NCI-H2227 (cell line): ENCODE results near the gene METTL24.

Experiments
- DNase-seq: peaks from one replicate; lab custom pipeline; 2025; ENCODE audit not compliant: unreplicated experiment; lab: John Stamatoyannopoulos, UW

METTL24 gene

GRCh38 chr6:110338820-110339470 lies 19.2 kb downstream of the METTL24 start:
- DNase-seq, result no peak

- DNase-seq, result no peak
These were observed 20.7 kb downstream of the METTL24 start for GRCh38 chr6:110337486-110337885.

- no peak for DNase-seq
These were observed 23.5 kb downstream of the METTL24 start for GRCh38 chr6:110334423-110335180.

GRCh38 chr6:110332281-110332680 lies 25.9 kb downstream of the METTL24 start:
- DNase-seq, result no peak

- no peak for DNase-seq
These were observed 26.3 kb downstream of the METTL24 start for GRCh38 chr6:110331816-110332215.

GRCh38 chr6:110331390-110331789 lies 26.8 kb downstream of the METTL24 start:
- no peak for DNase-seq

- DNase-seq, result no peak
These were observed 28.3 kb downstream of the METTL24 start for GRCh38 chr6:110329714-110330436.

- DNase-seq, result peak; percentile 20
These were observed 28.8 kb downstream of the METTL24 start for GRCh38 chr6:110329348-110329713.

GRCh38 chr6:110328259-110328658 lies 29.9 kb downstream of the METTL24 start:
- no peak for DNase-seq

- no peak for DNase-seq
These were observed 30.8 kb downstream of the METTL24 start for GRCh38 chr6:110327391-110327790.

GRCh38 chr6:110326609-110327008 lies 31.5 kb downstream of the METTL24 start:
- DNase-seq, result no peak

GRCh38 chr6:110326057-110326456 lies 32.1 kb downstream of the METTL24 start:
- DNase-seq, result no peak

GRCh38 chr6:110325197-110325596 lies 33.0 kb downstream of the METTL24 start:
- DNase-seq, result no peak

GRCh38 chr6:110324548-110324947 lies 33.6 kb downstream of the METTL24 start:
- DNase-seq, result no peak

GRCh38 chr6:110323258-110323657 lies 34.9 kb downstream of the METTL24 start:
- DNase-seq, result no peak

GRCh38 chr6:110322874-110323242 lies 35.3 kb downstream of the METTL24 start:
- no peak for DNase-seq

GRCh38 chr6:110322151-110322873 lies 35.8 kb downstream of the METTL24 start:
- no peak for DNase-seq

GRCh38 chr6:110320307-110320706 lies 37.8 kb downstream of the METTL24 start:
- no peak for DNase-seq

- DNase-seq, result no peak
These were observed 38.3 kb downstream of the METTL24 start for GRCh38 chr6:110319843-110320242.

GRCh38 chr6:110319381-110319780 lies 38.8 kb downstream of the METTL24 start:
- no peak for DNase-seq

- DNase-seq, result no peak
These were observed 39.2 kb downstream of the METTL24 start for GRCh38 chr6:110318971-110319370.
